Stimulated activated CD8-positive, alpha-beta memory T cell treated with anti-CD3 and anti-CD28 coated beads, Interleukin-15, amount 100 ng/mL, for 1 hour (primary cell): Measurements from ENCODE around the gene CDK17.
"Not testable (repeated sequence)": the region's sequence is repeated elsewhere in the genome, so short reads cannot be mapped to it uniquely, and the experiment has no call there.

Source experiments
- DNase-seq: peaks from one replicate; pipeline ENCODE4 v3.0.0-alpha.2; 2020; ENCODE audit warnings: low read depth

The CDK17 gene

DNA sequence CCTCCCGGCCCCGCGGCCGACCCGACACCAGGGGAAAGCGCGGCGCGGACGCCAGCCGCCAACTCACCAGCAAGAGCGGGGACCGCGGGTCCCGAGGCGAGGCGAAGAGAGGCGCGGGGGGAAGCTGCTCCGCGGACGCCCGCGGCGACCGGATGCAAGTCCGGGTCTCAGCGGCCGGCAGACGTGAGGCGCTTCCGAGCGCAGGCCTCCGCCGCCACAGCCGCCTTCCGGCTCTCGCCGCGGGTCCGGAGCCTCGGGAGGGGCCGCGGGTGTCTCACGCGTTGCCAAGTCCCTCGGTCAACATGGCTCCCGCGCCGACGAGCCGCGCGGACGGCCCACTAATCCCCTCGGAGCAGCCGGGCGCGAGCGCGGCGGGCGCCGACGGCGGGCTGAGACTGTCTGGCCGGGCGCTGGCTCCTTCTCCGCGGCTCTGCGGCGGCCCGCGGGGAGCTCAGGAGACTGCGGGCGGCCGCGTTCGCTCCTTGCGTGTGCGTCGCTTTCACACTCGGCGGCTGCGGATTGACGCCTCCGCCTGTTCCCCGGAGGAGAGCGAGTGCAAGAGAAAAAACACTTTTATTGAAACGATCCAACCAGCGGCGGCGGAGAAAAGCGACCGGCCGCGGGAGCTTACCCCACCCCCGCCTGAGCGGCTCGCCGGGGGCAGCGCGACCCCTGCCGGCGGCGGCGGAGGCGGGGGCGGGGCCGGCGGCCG, at the start of gene CDK17:
Gene CDK17 (minus strand): TSS at position 521 of the 712 bp plus-strand sequence. CDS start 65,603 bp downstream, outside the sequence.
- peak; percentile 72 for DNase-seq

DNA sequence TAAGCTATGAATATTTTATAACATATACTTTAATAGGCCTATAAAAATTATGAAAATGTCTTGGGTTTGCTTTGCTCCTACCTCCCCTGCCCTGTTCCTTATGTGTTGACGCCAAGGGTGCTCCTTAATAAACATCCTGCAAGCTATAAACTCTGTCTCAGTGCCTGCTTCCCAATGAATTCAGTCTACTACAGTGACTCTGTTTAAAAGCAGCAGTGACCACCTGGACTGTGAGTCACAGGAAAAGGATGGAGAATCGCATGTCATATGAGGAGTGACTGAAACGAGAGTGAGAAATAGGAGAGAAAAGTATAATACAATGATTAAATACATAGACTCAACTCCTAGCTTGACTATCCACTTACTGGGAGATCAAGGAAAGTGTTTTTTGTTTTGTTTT, 48.1 kb upstream of the CDK17 start:
- DNase-seq: no peak

DNA sequence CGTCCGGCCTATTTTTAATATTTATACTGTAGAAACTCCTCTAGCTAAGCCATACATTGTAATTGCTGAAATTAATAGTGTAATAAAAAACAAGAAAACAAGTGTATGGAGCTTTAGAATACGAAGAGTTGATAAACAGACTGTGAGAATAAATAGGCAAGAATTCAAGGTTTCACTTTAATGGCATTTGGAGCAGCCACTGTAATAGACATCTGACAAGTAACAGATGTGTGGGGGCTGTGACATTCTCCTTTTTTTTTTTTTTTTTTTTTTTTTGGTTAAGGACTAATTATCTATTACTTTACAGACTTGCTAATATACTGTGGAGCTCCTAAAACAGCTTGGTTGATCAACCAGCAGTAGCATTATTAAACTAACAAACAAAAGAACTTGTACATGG, 47.0 kb upstream of the CDK17 start:
- no peak for DNase-seq

DNA sequence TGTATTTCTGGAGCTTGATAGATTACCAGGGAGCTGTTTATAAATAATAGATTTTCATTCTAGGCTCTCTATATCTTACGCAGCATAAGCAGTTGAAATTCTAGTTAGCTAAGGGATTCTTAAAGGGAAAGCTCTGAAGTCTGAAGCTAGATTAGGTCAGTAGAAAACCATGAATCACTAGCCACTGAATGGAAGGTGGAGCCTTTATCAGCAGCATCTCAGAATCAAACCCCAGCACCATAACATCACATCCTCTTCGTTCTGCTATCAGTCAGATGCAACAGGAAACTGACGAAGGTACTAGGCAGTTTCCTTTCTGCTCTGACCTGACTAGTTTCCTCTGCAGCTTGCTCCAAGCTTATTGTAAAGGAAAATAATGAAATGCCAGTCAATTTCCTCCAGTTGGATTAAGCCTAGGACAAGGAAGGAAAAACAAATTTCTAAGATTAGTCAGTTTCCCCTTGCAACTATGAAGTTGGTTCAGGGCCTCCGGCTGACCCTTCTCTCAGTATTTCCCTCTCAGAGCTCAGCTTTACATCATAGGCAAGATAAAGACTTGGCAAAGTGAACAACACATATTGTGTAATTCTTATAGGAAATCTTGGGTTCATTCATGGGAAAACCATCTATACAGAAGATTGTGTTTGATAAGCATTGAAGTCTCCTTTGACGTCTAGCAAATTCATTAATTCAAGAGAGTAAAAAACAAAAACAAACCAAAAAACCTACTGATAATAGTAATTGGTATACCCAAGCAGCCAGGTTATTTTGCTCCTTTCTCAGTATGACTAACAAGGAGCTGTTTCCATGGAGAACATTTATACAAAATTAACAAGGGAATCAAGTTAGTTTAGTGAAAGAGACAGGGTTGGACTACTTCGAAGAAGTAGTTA, 45.7 kb upstream of the CDK17 start:
- peak; percentile 28 for DNase-seq

DNA sequence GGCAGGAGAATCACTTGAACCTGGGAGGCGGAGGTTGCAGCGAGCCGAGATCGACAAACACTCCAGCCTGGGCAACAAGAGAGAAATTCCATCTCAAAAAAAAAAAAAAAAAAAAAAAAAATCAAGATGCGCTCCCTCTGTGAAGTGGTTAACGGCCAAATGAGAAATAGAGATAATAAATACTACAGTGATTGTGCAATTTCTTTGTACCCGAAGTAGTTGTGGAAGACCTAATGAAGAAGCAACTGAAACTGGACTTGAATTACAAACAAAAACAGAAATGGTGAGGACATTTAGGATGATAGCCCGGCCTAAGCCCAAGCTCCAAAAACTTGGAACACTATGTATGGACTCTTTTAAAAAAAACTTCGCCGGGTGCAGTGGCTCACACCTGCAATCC, 44.2 kb upstream of the CDK17 start:
- no peak for DNase-seq

DNA sequence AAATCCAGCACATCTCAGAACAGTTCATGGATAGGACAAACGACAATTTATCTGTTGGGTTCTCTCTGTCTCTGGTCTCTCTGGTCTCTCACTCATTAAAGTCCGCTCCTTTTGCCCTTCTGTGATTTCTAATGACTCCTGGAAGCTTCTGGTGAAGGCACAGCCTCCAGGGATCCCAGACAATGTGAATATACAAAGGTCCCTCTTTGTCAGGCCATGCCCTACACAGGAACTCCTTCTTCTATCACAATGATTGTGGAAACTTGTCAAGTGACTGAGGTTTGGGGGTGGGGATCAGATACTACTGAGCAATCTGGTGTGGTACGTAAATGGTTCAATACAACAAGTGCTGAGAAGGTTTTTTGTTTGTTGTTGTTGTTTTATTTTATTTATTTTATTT, 42.7 kb upstream of the CDK17 start:
- no peak for DNase-seq

DNA sequence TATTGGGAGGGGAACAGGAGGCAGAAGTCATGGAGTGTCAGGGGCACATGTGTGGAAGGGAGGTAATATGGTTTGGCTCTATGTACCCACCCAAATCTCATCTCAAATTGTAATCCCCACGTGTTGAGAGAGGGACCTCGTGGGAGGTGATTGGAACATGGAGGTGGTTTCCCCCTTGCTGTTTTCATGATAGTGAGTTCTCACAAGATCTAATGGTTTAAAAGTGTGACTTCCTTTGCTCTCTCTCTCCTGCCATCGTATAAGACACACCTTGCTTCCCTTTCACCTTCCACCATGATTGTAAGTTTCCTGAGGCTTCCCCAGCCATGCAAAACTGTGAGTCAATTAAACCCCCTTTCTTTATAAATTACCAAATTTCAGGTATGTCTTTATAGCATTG, 41.6 kb upstream of the CDK17 start:
- no peak for DNase-seq

DNA sequence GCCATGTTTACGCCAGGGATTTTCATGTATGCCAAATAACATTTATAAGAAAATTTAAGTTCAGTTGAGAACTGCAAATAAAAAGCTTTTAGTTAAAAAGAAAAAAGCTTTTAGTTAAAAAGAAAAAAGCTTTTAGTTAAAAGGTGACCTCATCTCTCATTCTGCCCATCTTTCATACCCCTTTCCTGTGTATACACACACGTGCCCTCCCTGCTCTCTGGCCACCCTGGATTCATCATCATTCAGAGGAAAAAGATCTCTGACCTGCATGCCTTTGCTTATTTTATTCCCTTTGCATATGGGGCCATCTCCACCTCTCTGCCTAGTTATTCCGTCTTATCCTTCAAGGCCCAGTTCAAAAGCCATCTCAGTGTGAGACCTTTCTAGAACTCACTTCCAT, 38.1 kb upstream of the CDK17 start:
- DNase-seq: no peak

DNA sequence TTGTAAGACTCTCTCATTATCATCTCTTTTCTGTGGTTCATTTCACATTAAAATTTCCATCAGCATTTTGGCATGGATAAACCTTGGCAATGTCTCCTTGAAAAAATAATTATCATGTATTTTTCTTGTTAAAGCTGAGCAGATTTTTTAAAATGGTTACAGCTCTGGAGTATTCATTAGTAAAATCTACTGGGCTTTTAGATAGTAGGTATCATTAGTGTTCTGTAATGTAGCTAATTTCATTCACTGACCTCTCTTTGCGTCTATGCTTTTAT, 36.9 kb upstream of the CDK17 start:
- DNase-seq: no peak

DNA sequence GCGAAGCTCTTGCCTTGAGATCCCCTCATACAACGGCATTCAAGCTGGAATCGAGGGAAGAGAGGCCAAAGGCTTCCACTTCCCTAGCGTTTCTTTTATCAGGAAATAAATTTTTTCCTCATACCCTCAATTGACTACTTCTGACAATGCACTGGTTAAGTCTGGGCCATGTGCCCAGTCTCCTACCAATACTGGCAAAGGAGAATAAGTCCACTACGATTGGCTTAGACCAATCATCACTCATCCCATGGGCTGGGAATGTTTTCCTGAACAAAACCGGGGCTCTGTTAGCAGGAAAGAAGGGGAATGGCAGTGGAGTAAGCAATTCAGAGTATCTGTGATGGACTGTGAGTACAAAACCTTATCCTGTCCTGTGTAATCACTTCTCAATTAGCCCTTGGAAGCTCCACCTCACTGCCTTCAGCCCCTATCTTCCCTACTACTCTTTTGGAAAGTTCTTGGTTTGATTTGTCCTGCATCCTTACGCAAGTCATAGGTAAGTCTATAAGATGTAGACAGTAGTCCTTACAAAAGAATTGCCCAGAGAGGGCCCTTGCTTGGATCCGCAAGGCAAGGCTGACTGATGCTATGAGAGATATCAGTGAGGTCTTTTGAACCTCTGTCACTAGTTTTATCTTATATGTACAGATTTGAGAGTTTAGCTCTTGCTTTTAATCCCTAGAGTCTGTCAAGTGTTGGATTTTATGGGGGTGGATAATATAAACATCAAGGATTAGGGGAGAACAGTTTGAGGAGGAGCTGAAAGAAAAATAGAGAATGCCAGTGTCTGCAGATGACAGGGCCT, 36.3 kb upstream of the CDK17 start:
- no peak for DNase-seq

DNA sequence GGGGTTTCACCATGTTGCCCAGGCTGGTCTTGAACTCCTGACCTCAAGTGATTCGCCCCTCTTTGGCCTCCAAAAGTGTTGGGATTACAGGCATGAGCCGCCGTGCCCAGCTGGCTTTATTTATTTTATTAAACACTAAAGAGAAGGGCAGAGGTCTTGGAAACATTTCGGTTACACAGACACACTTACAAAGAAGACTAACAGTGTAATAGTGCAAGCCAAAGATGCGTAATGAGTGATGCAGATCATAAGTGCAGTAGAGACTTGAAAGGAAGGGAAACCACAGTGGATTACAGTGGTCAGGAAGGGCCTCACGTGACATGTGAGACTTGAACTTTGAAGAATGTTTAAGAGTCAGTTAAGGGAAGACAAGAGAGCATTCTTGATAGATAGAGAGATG, 33.9 kb upstream of the CDK17 start:
- DNase-seq: peak; percentile 38

DNA sequence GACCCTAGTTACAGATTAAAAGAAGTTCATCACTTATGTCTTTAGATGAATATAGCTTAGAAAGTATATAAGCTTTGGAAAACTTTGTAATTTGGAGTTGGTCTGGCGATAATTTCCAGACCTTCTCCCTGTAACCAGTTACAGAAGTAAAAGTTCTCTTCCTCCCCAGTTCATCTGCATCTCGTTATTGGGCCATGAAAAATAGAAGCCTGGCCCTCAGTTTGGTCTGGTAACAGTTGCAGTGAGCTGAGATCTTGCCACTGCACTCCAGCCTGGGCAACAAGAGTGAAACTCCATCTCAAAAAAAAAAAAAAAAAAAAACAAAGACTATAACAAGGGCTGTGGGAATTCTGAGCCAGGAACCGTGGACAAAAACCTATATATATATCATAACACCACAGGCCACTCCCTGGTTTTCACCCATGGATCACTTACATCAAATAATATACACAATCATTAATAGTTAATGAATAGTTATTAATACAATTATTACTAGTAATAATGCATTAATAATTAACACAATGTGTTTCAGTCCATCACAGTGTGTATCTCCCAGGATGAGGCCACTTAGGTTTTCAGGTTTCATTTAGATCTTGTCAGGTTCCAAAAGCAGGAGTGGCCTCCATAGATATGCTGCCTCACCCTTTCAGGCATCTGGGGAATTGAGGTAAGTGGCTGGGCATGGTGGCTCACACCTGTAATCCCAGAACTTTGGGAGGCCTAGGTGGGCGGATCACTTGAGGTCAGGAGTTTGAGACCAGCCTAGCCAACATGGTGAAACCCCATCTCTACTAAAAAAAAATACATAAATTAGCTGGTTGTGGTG, 32.5 kb upstream of the CDK17 start:
- DNase-seq: not testable (repeated sequence)

DNA sequence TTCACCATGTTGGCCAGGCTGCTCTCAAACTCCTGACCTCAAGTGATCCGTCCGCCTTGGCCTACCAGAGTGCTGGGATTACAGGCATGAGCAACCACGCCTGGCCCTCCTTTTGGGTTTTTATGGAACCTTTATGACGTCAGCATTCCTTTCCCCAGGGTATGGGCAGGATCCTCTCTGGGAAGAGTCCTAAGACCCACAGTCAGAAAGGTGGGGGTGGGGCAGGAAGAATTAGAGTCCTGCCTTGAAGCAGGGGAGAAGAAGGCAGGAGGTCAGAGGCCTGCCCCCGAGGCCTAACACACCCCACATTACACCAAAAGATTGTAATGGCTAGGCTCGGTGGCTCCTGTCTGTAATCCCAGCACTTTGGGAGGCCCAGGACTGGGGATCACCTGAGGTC, 30.8 kb upstream of the CDK17 start:
- DNase-seq: no peak

DNA sequence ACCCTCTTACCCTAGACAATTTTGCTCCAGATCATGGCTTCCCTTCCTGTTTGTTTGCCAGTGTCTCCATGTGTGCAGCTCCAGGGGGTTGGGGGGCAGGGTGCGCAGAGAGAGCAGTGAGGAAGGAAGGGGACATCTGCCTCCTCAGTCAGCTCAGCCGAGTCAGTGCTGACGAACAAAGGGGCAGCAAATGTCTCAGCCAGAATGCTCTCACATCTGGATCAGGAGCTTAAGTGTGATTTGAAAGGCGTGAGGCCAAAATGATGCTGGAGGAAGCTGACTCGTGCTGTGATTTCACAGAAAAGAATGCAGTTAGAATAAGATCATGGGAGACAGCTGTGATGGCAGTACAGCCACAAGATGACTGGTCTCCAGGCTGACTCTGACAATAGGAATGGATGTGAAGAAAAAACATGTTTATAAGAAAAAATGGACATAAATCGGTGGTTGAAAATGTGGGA, 27.1 kb upstream of the CDK17 start:
- DNase-seq: no peak

DNA sequence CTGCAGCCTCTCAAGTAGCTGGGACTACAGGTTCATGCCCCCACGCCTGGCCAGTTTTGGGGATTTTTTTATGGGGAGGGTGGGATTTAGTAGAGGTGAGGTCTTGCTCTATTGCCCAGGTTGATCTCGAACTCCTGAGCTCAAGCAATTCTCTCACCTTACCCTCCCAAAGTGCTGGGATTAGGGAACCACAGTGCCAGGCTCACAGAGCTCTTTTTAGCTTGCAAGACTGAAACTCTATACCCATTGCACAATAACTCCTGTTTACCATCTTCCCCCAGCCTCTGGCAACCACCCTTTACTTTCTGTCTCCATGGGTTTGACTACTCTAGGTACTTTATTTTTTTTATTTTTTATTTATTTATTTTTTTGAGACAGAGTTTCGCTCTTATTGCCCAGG, 25.7 kb upstream of the CDK17 start:
- no peak for DNase-seq

DNA sequence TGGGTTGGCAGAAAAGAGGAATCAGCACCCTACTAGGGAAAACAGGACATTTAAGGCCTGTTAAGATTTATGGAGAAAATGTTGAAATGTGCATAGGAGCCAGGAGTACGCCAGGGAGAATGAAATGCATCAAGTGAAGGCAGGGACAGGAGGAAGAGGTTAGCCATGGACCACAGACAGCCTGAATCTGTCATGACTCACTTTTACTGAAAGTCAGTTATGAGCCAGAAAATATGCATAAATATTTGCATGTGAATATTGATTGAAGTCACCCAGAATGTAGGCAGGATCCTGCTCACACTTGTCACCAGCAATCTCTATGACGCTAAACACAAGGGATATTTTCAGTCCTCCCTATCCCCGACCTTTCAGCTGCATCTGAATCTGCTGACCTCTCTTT, 25.1 kb upstream of the CDK17 start:
- DNase-seq: no peak

DNA sequence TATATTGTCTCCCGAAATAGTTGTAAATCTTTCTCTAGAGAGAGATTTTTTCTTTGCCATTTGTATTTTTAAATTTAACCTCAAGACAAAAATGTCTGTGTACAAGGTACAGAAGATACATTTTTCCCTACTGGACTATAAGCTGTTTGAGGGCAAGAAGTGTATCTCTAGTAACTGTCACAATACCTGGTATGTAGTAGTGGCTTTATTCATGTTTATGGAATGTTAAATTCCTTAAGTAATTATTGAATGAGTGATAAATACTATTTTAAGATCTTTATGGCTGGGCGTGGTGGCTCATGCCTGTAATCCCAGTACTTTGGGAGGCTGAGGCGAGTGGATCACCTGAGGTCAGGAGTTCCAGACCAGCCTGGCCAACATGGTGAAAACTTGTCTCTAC, 24.4 kb upstream of the CDK17 start:
- no peak for DNase-seq

DNA sequence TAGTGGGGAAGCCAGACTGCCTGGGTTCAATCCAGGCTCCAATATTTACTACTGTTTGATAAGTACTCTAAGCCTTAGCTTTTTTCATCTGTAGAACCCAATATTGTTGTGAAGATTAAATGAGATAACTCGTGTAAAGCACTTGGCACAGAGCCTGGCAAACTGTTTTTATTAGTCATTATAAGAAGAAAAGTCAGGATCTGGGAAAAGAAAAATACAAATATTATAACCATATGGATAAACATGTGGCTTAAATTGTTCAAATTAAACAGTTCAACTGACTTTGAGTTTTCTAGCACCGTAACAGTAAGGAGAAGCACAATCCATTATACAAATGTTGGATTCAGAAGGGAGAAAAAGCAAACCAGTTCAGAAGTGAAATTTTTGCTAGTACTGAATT, 22.0 kb upstream of the CDK17 start:
- no peak for DNase-seq

DNA sequence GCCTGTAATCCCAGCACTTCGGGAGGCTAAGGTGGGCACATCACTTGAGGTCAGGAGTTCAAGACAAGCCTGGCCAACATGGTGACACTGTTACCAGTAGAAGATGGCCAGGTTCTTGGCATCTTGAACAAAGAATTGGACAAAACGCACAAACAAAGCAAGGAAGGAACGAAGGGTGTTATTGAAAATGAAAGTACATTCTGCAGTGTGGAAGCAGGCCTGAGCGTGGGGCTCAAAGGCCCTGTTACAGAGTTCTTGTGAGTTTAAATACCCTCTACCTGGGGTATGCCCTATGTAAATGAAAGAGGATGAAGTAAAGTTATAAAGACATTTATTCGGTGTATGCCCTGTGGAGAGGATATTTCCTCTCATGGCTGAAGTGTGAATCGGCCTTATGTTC, 20.8 kb upstream of the CDK17 start:
- DNase-seq: no peak

DNA sequence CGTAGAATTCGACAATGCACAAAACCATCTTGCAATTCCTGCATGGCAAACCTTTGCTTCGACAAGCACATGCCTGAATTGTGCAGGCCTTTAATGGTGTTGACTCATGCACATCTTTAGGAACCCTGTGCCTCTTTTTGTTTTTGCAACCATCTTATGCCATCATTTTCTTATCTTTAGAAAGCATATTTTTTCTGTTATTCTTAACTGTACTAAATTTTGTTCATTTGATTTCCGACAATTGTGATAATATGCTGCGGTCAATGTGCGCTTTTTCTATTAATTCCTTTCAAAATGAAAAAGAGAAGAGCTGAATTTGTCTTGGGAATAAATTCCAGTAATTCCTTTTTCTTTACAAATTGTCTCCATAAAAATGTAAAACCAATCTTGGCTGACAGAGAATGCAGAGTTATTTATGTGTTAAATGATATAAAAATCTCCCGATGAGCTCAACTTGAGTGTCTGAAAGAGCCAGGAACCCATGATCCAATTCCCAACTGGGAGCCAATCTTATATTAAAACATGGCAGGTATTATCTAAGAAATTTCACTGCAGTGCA, 20.1 kb upstream of the CDK17 start:
- DNase-seq: no peak

DNA sequence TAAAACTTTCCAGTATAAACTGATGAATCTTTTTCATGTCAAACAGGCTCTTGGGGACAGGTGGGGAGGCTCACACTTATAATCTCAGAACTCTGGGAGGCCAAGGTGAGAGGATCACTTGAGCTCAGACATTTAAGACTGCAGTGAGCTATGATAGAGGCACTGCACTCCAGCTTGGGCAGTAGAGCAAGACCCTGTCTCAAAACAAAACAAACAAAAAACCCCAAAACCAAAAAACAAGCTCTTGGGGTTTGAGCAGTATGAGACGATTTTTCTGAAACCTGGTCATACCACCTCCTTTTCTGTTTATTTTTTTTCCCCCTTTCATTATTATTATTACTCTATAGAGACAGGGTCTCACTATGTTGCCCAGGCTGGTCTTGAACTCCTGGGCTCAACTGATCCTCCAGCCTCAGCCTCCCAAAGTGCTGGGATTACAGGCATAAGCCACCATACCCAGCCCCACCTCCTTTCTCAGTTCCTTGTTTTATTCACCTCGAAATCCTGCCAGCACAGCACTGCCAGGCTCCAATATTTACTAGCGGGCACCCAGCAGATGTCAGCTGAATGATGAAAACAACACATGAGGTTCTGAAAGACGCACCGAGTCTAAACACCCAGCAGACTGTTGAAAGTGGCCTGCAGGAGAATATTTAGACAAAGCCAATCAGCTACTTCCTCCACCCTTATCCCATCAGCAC, 19.5 kb upstream of the CDK17 start:
- DNase-seq: no peak
